ENCODE measurements around the gene SNRPA.

GRCh38 chr19:40805258-40805868 is 54.4 kb downstream of the SNRPA start:
- TF ChIP-seq CTCF (IDR thresholded peaks at IDR 0.05) (no peak), POLR2A (IDR thresholded peaks at IDR 0.05) (no peak)

All from body of pancreas (tissue), 4 donors.